ENCODE results near the gene RAB5IF.

The RAB5IF gene

GRCh38 chr20:36572701-36573102 lies 32.9 kb upstream of the RAB5IF start:
- peak overlapping the region; percentile 9 for H2BK12ac ChIP-seq (ENCODE audit: low read length)
- H4K8ac ChIP-seq (ENCODE audit: low read depth, low read length) = peak overlapping the region; percentile 95
- H4K91ac ChIP-seq (ENCODE audit: low read depth, low read length) = peak overlapping the region; percentile 85
- peaks cover 18% of the 10 kb centered on the region for H3K79me2 ChIP-seq (ENCODE audit: control insufficient read depth, insufficient read depth, low read length, poor library complexity)
- no peaks in the 10 kb centered on the region for H3K27me3 ChIP-seq (ENCODE audit: insufficient read depth, low read length)
- WGBS (ENCODE audit: extremely low coverage, insufficient coverage, insufficient read length) = no CpG with 5 or more reads among the region's 20 CpGs
- peaks cover 24% of the 10 kb centered on the region for H3K79me1 ChIP-seq (ENCODE audit: low read length)
- H3K9ac ChIP-seq (ENCODE audit: low read length) = peak overlapping the region; percentile 31
- H3K4ac ChIP-seq (ENCODE audit: low read depth, low read length) = peak overlapping the region; percentile 50
- no peaks in the 10 kb centered on the region for H3K9me3 ChIP-seq (ENCODE audit: insufficient read depth, low read depth, low read length)
- H3K18ac ChIP-seq (ENCODE audit: low read length) = peak overlapping the region; percentile 47
- H2BK5ac ChIP-seq (ENCODE audit: low read depth, low read length, poor library complexity) = peak overlapping the region; percentile 65
- H3K4me3 ChIP-seq (ENCODE audit: low read depth, low read length) = peak overlapping the region; percentile 66
- peaks cover 21 to 25% of the 10 kb centered on the region in 2 experiments for H3K4me1 ChIP-seq (ENCODE audit: control insufficient read depth in 1 of 2, insufficient read depth in 2 of 2, low read length in 2 of 2)
- H3K4me2 ChIP-seq (ENCODE audit: low read length) = peak overlapping the region; percentile 87
- peak overlapping the region; percentile 75 for H2BK120ac ChIP-seq (ENCODE audit: insufficient read depth, low read length, poor library complexity)
- H3K36me3 ChIP-seq (ENCODE audit: control insufficient read depth in 1 of 2, insufficient read depth in 2 of 2, low read length in 2 of 2) = no peaks in the 10 kb centered on the region
- DNase-seq = peak in 1 of 2 donors; percentile 45
- H2AFZ ChIP-seq (ENCODE audit: insufficient read depth, low read length, poor library complexity) = peak overlapping the region; percentile 30
- no peak overlapping the region for H3K23ac ChIP-seq (ENCODE audit: low read length)
- H3K14ac ChIP-seq (ENCODE audit: low read length) = peak overlapping the region; percentile 27
- peak overlapping the region; percentile 9 for H2AK5ac ChIP-seq (ENCODE audit: low read length)
- H3K27ac ChIP-seq (ENCODE audit: low read depth, low read length) = peak overlapping the region; percentile 86
- H4K12ac ChIP-seq (ENCODE audit: low read depth, low read length) = peak overlapping the region; percentile 24

GRCh38 chr20:36573103-36573797 lies 32.3 kb upstream of the RAB5IF start, which contains the start of gene TGIF2:
TGIF2 (plus strand) TSS chr20:36573597; CDS start chr20:36578775, 5,178 bp downstream.
- peak within 1 kb of the TSS; percentile 94 for H3K4ac ChIP-seq (ENCODE audit: low read depth, low read length)
- no peaks in the 10 kb centered on the region for H3K36me3 ChIP-seq (ENCODE audit: control insufficient read depth in 1 of 2, insufficient read depth in 2 of 2, low read length in 2 of 2)
- peak within 1 kb of the TSS; percentile 87 for H3K4me2 ChIP-seq (ENCODE audit: low read length)
- H2BK5ac ChIP-seq (ENCODE audit: low read depth, low read length, poor library complexity) = peak within 1 kb of the TSS; percentile 86
- peak within 1 kb of the TSS; percentile 61 for H2BK12ac ChIP-seq (ENCODE audit: low read length)
- H3K27ac ChIP-seq (ENCODE audit: low read depth, low read length) = peak within 1 kb of the TSS; percentile 86
- peak within 1 kb of the TSS; percentile 75 for H2BK120ac ChIP-seq (ENCODE audit: insufficient read depth, low read length, poor library complexity)
- H4K8ac ChIP-seq (ENCODE audit: low read depth, low read length) = peak within 1 kb of the TSS; percentile 95
- no peaks in the 10 kb centered on the region for H3K27me3 ChIP-seq (ENCODE audit: insufficient read depth, low read length)
- WGBS (ENCODE audit: extremely low coverage, insufficient coverage, insufficient read length) = no CpG with 5 or more reads among the region's 80 CpGs
- H4K12ac ChIP-seq (ENCODE audit: low read depth, low read length) = peak within 1 kb of the TSS; percentile 83
- peak within 1 kb of the TSS; percentile 90 for H3K18ac ChIP-seq (ENCODE audit: low read length)
- peaks cover 18% of the 10 kb centered on the region for H3K79me2 ChIP-seq (ENCODE audit: control insufficient read depth, insufficient read depth, low read length, poor library complexity)
- peak; percentile 55 to 73 for DNase-seq
- no peaks in the 10 kb centered on the region for H3K9me3 ChIP-seq (ENCODE audit: insufficient read depth, low read depth, low read length)
- peak within 1 kb of the TSS; percentile 93 for H4K91ac ChIP-seq (ENCODE audit: low read depth, low read length)
- peak within 1 kb of the TSS; percentile 83 for H2AFZ ChIP-seq (ENCODE audit: insufficient read depth, low read length, poor library complexity)
- H3K4me3 ChIP-seq (ENCODE audit: low read depth, low read length) = peak within 1 kb of the TSS; percentile 88
- peaks cover 24% of the 10 kb centered on the region for H3K79me1 ChIP-seq (ENCODE audit: low read length)
- no peak within 1 kb of the TSS for H3K23ac ChIP-seq (ENCODE audit: low read length)
- H3K9ac ChIP-seq (ENCODE audit: low read length) = peak within 1 kb of the TSS; percentile 88
- peaks cover 21 to 25% of the 10 kb centered on the region in 2 experiments for H3K4me1 ChIP-seq (ENCODE audit: control insufficient read depth in 1 of 2, insufficient read depth in 2 of 2, low read length in 2 of 2)
- H2AK5ac ChIP-seq (ENCODE audit: low read length) = peak within 1 kb of the TSS; percentile 82
- H3K14ac ChIP-seq (ENCODE audit: low read length) = peak within 1 kb of the TSS; percentile 97

GRCh38 chr20:36573798-36574365 lies 31.7 kb upstream of the RAB5IF start:
- no CpG with 5 or more reads among the region's 53 CpGs for WGBS (ENCODE audit: extremely low coverage, insufficient coverage, insufficient read length)
- peak overlapping the region; percentile 52 for H3K27ac ChIP-seq (ENCODE audit: low read depth, low read length)
- no peak for DNase-seq

GRCh38 chr20:36574366-36575135 lies 31.0 kb upstream of the RAB5IF start:
- Histone ChIP-seq H3K4ac (ENCODE audit: low read depth, low read length) (peak overlapping the region; percentile 94), H2BK120ac (ENCODE audit: insufficient read depth, low read length, poor library complexity) (peak overlapping the region; percentile 62), H3K4me3 (ENCODE audit: low read depth, low read length) (peak overlapping the region; percentile 88), H3K4me1 (ENCODE audit: control insufficient read depth in 1 of 2, insufficient read depth in 2 of 2, low read length in 2 of 2) (peaks cover 21 to 24% of the 10 kb centered on the region in 2 experiments), H4K12ac (ENCODE audit: low read depth, low read length) (peak overlapping the region; percentile 83), H3K27ac (ENCODE audit: low read depth, low read length) (peak overlapping the region; percentile 48), H3K9ac (ENCODE audit: low read length) (peak overlapping the region; percentile 88), H2BK5ac (ENCODE audit: low read depth, low read length, poor library complexity) (peak overlapping the region; percentile 86), H3K36me3 (ENCODE audit: control insufficient read depth in 1 of 2, insufficient read depth in 2 of 2, low read length in 2 of 2) (peaks cover 9% of the 10 kb centered on the region in 2 experiments), H3K79me2 (ENCODE audit: control insufficient read depth, insufficient read depth, low read length, poor library complexity) (peaks cover 18% of the 10 kb centered on the region), H3K23ac (ENCODE audit: low read length) (no peak overlapping the region), H3K27me3 (ENCODE audit: insufficient read depth, low read length) (no peaks in the 10 kb centered on the region), H4K91ac (ENCODE audit: low read depth, low read length) (peak overlapping the region; percentile 93), H3K18ac (ENCODE audit: low read length) (peak overlapping the region; percentile 83), H3K9me3 (ENCODE audit: insufficient read depth, low read depth, low read length) (no peaks in the 10 kb centered on the region), H2AFZ (ENCODE audit: insufficient read depth, low read length, poor library complexity) (peak overlapping the region; percentile 83), H3K79me1 (ENCODE audit: low read length) (peaks cover 24% of the 10 kb centered on the region), H3K4me2 (ENCODE audit: low read length) (peak overlapping the region; percentile 87), H2AK5ac (ENCODE audit: low read length) (peak overlapping the region; percentile 82), H2BK12ac (ENCODE audit: low read length) (peak overlapping the region; percentile 61), H3K14ac (ENCODE audit: low read length) (peak overlapping the region; percentile 97), H4K8ac (ENCODE audit: low read depth, low read length) (peak overlapping the region; percentile 76)
- DNase-seq = peak; percentile 67 to 80
- no CpG with 5 or more reads among the region's 69 CpGs for WGBS (ENCODE audit: extremely low coverage, insufficient coverage, insufficient read length)

More at GRCh38 chr20:36573798-36574365, 31.7 kb upstream of the RAB5IF start:
- Histone ChIP-seq H3K79me1 (ENCODE audit: low read length) (peaks cover 24% of the 10 kb centered on the region), H3K4me2 (ENCODE audit: low read length) (peak overlapping the region; percentile 87), H2AK5ac (ENCODE audit: low read length) (peak overlapping the region; percentile 64), H2BK5ac (ENCODE audit: low read depth, low read length, poor library complexity) (peak overlapping the region; percentile 86), H3K79me2 (ENCODE audit: control insufficient read depth, insufficient read depth, low read length, poor library complexity) (peaks cover 18% of the 10 kb centered on the region), H2AFZ (ENCODE audit: insufficient read depth, low read length, poor library complexity) (peak overlapping the region; percentile 70), H3K14ac (ENCODE audit: low read length) (peak overlapping the region; percentile 88), H4K8ac (ENCODE audit: low read depth, low read length) (peak overlapping the region; percentile 75), H2BK12ac (ENCODE audit: low read length) (peak overlapping the region; percentile 29), H3K27me3 (ENCODE audit: insufficient read depth, low read length) (no peaks in the 10 kb centered on the region), H3K9ac (ENCODE audit: low read length) (peak overlapping the region; percentile 88), H4K12ac (ENCODE audit: low read depth, low read length) (peak overlapping the region; percentile 76), H3K18ac (ENCODE audit: low read length) (peak overlapping the region; percentile 90), H3K23ac (ENCODE audit: low read length) (no peak overlapping the region), H2BK120ac (ENCODE audit: insufficient read depth, low read length, poor library complexity) (peak overlapping the region; percentile 75), H3K4me1 (ENCODE audit: control insufficient read depth in 1 of 2, insufficient read depth in 2 of 2, low read length in 2 of 2) (peaks cover 21 to 25% of the 10 kb centered on the region in 2 experiments), H4K91ac (ENCODE audit: low read depth, low read length) (peak overlapping the region; percentile 93), H3K9me3 (ENCODE audit: insufficient read depth, low read depth, low read length) (no peaks in the 10 kb centered on the region), H3K36me3 (ENCODE audit: control insufficient read depth in 1 of 2, insufficient read depth in 2 of 2, low read length in 2 of 2) (peaks cover 4 to 6% of the 10 kb centered on the region in 2 experiments), H3K4me3 (ENCODE audit: low read depth, low read length) (peak overlapping the region; percentile 88), H3K4ac (ENCODE audit: low read depth, low read length) (peak overlapping the region; percentile 94)
